Keratinocyte (primary cell): ENCODE results near the gene CST4. TPM values are rescaled to one million over a fixed set of nuclear protein-coding genes. Genes with fewer than 3 reads are reported as not detected.

Experiments used
- DNase-seq: peaks from one replicate; pipeline ENCODE4 v3.0.0-alpha.2; 2011; ENCODE audit warnings: low read depth, missing footprints, low spot score
- FAIRE-seq: peaks from 2 replicates; lab custom pipeline; 2011; peaks lifted over from hg19 to GRCh38; lab: Jason Lieb, UNC
- H2AFZ ChIP-seq: 2 replicates; pipeline ENCODE4 v1.6.0; 2012; ENCODE audit warnings: low read length, control low read depth, inconsistent platforms; ENCODE audit not compliant: control insufficient read depth
- H3K27ac ChIP-seq: 2 replicates; pipeline ENCODE4 v1.5.1; 2011; ENCODE audit warnings: low read length; ENCODE audit not compliant: control insufficient read depth, insufficient read depth
- H3K27me3 ChIP-seq: 3 replicates; pipeline ENCODE4 v1.6.0; 2011; ENCODE audit warnings: low read length; ENCODE audit not compliant: control insufficient read depth, insufficient read depth; ENCODE audit errors: extremely low read depth
- H3K36me3 ChIP-seq, 2 experiments: 2 replicates in 1 of 2; 3 replicates in 1 of 2; pipeline ENCODE4 v1.5.1; 2011; ENCODE audit warnings: low read length in 2 of 2, mild to moderate bottlenecking in 1 of 2; ENCODE audit not compliant: control insufficient read depth in 2 of 2, insufficient read depth in 2 of 2; ENCODE audit errors: extremely low read depth in 1 of 2
- H3K4me1 ChIP-seq: 3 replicates; pipeline ENCODE4 v1.5.1; 2011; ENCODE audit warnings: low read length; ENCODE audit not compliant: control insufficient read depth, insufficient read depth; ENCODE audit errors: extremely low read depth
- H3K4me2 ChIP-seq: 3 replicates; pipeline ENCODE4 v1.6.0; 2011; ENCODE audit warnings: low read depth, low read length; ENCODE audit not compliant: control insufficient read depth, insufficient read depth; ENCODE audit errors: extremely low read depth
- H3K4me3 ChIP-seq, 3 experiments: fragments of 200-600 bp in 1 of 3; sonication (generic) in 1 of 3; 2 replicates in 2 of 3; 3 replicates in 1 of 3; pipeline ENCODE4 v1.5.1; 2011 to 2016; ENCODE audit warnings: low read length in 3 of 3, mild to moderate bottlenecking in 3 of 3, control low read depth in 2 of 3, inconsistent platforms in 1 of 3, low read depth in 1 of 3, mixed read lengths in 1 of 3, mixed run types in 1 of 3, moderate library complexity in 1 of 3; ENCODE audit not compliant: control insufficient read depth in 2 of 3, insufficient read depth in 2 of 3; ENCODE audit errors: extremely low read depth in 1 of 3
- H3K79me2 ChIP-seq: 2 replicates; pipeline ENCODE4 v1.6.0; 2012; ENCODE audit warnings: low read length; ENCODE audit not compliant: control insufficient read depth, insufficient read depth
- H3K9ac ChIP-seq: 3 replicates; pipeline ENCODE4 v1.6.0; 2011; ENCODE audit warnings: low read length; ENCODE audit not compliant: control insufficient read depth, insufficient read depth; ENCODE audit errors: extremely low read depth
- H3K9me1 ChIP-seq: 3 replicates; pipeline ENCODE4 v1.6.0; 2011; ENCODE audit warnings: low read length; ENCODE audit not compliant: control insufficient read depth, insufficient read depth; ENCODE audit errors: extremely low read depth
- H3K9me3 ChIP-seq: 2 replicates; pipeline ENCODE4 v1.5.1; 2012; ENCODE audit warnings: low read depth, low read length; ENCODE audit not compliant: control insufficient read depth
- H4K20me1 ChIP-seq: 3 replicates; pipeline ENCODE4 v1.6.0; 2011; ENCODE audit warnings: low read length; ENCODE audit not compliant: control insufficient read depth, insufficient read depth; ENCODE audit errors: extremely low read depth
- CTCF ChIP-seq, 3 experiments: IDR thresholded peaks in 1 of 3; conservative IDR thresholded peaks in 1 of 3; optimal IDR thresholded peaks in 1 of 3; 2 replicates in 2 of 3; 3 replicates in 1 of 3; pipeline versions ENCODE3 to v1.5.1; 2011; ENCODE audit warnings: low read length in 3 of 3, mild to moderate bottlenecking in 3 of 3, moderate library complexity in 2 of 3, control low read depth in 1 of 3, inconsistent platforms in 1 of 3; ENCODE audit not compliant: insufficient read depth in 2 of 3; ENCODE audit errors: extremely low read depth in 1 of 3
- EZH2 ChIP-seq: IDR thresholded peaks from one replicate; pipeline ENCODE4 v1.6.1; 2012; ENCODE audit warnings: inconsistent platforms, mild to moderate bottlenecking, low read length, moderate library complexity
- dilution Hi-C: fragments of 300-500 bp; cut with MboI; formaldehyde crosslinking; loops from one replicate; pipeline ENCODE4 v1.7.0; 2020; ENCODE audit warnings: low sequenced_read_pairs; ENCODE audit not compliant: extremely low pct_ligation_motif_present
- polyA plus RNA-seq, 5 experiments: library from polyadenylated mRNA; depleted of rRNA in 3 of 5; stranded (reverse) in 3 of 5; stranded (forward) in 1 of 5; unstranded in 1 of 5; fragments of >200 nt; gene quantifications; 1 replicate in 1 of 5; 2 replicates in 3 of 5; 3 replicates in 1 of 5; pipeline versions ENCODE4 v1.2.1 to v1.2.3, GENCODE V29; 2011 to 2012; ENCODE audit warnings: missing spikeins in 2 of 5, low read depth in 1 of 5, low replicate concordance in 1 of 5

The CST4 gene
- polyA plus RNA-seq, 1 donor (not counting 4 experiments of a cell fraction or from before 2014, with no cell fraction given) = not detected

- H3K36me3 ChIP-seq = no peaks in the 10 kb centered on the region
- no peak overlapping the region for H3K4me2 ChIP-seq
- dilution Hi-C loops = no loop called here
- H4K20me1 ChIP-seq = no peaks in the 10 kb centered on the region
- H3K9me1 ChIP-seq = no peaks in the 10 kb centered on the region
- H3K9ac ChIP-seq = no peak overlapping the region
- H2AFZ ChIP-seq = no peak overlapping the region
- no peak for FAIRE-seq
- H3K9me3 ChIP-seq = no peaks in the 10 kb centered on the region
- no peaks in the 10 kb centered on the region for H3K4me1 ChIP-seq
- H3K27ac ChIP-seq = no peak overlapping the region
- DNase-seq = no peak
- no peak for TF ChIP-seq CTCF (optimal IDR thresholded peaks at IDR 0.05 in 1 of 3, IDR thresholded peaks at IDR 0.05 in 1 of 3, conservative IDR thresholded peaks at IDR 0.05 in 1 of 3; ENCODE audit: extremely low read depth in 1 of 3, insufficient read depth in 2 of 3, low read length in 3 of 3)
- TF ChIP-seq EZH2 = no peak
- H3K4me3 ChIP-seq = no peak overlapping the region
- H3K79me2 ChIP-seq = no peaks in the 10 kb centered on the region
- H3K27me3 ChIP-seq = no peaks in the 10 kb centered on the region
Measured at GRCh38 chr20:23691675-23692074, 2.8 kb upstream of the CST4 start.

- Histone ChIP-seq H3K4me1 (no peaks in the 10 kb centered on the region), H2AFZ (no peak overlapping the region), H3K9me1 (no peaks in the 10 kb centered on the region), H3K36me3 (no peaks in the 10 kb centered on the region), H4K20me1 (no peaks in the 10 kb centered on the region), H3K27me3 (no peaks in the 10 kb centered on the region), H3K79me2 (no peaks in the 10 kb centered on the region), H3K9me3 (no peaks in the 10 kb centered on the region), H3K9ac (no peak overlapping the region), H3K4me2 (no peak overlapping the region), H3K27ac (no peak overlapping the region), H3K4me3 (no peak overlapping the region)
- FAIRE-seq (no peak), DNase-seq (no peak)
- TF ChIP-seq EZH2 = no peak
- dilution Hi-C loops = no loop called here
Measured at GRCh38 chr20:23690581-23690980, 1.7 kb upstream of the CST4 start.

GRCh38 chr20:23689399-23689690, 507 bp upstream of the CST4 start:
- Histone ChIP-seq H3K27ac (no peak overlapping the region), H2AFZ (no peak overlapping the region), H3K4me1 (no peaks in the 10 kb centered on the region), H3K27me3 (no peaks in the 10 kb centered on the region), H4K20me1 (no peaks in the 10 kb centered on the region), H3K9me1 (no peaks in the 10 kb centered on the region), H3K4me2 (no peak overlapping the region), H3K9me3 (no peaks in the 10 kb centered on the region), H3K4me3 (no peak overlapping the region), H3K36me3 (no peaks in the 10 kb centered on the region), H3K79me2 (no peaks in the 10 kb centered on the region), H3K9ac (no peak overlapping the region)
- dilution Hi-C loops = no loop called here
- TF ChIP-seq EZH2 (no peak), CTCF (optimal IDR thresholded peaks at IDR 0.05 in 1 of 3, IDR thresholded peaks at IDR 0.05 in 1 of 3, conservative IDR thresholded peaks at IDR 0.05 in 1 of 3; ENCODE audit: extremely low read depth in 1 of 3, insufficient read depth in 2 of 3, low read length in 3 of 3) (no peak)
- FAIRE-seq (no peak), DNase-seq (no peak)
